ENCODE data around the gene LRRC49. TPM values are rescaled to one million over a fixed set of nuclear protein-coding genes. Genes with fewer than 3 reads are reported as not detected.

Gene LRRC49
- total RNA-seq, 1 donor: 18.1 TPM

- no peaks in the 10 kb centered on the region for H3K36me3 ChIP-seq (ENCODE audit: insufficient read depth, low read length)
These were observed 177.1 kb downstream of the LRRC49 start for GRCh38 chr15:71069693-71070092.

GRCh38 chr15:71071529-71071928 lies 178.9 kb downstream of the LRRC49 start:
- DNase-seq (ENCODE audit: insufficient read length, low spot score, missing footprints): no peak
- Histone ChIP-seq H3K9me3 (ENCODE audit: low read depth, low read length) (no peaks in the 10 kb centered on the region), H3K4me1 (ENCODE audit: insufficient read depth, low read length) (peaks cover 13% of the 10 kb centered on the region), H3K27ac (ENCODE audit: low read depth, low read length) (no peak overlapping the region), H3K4me3 (ENCODE audit: insufficient read depth, low read length) (no peak overlapping the region), H3K36me3 (ENCODE audit: insufficient read depth, low read length) (no peaks in the 10 kb centered on the region), H3K79me2 (ENCODE audit: insufficient read depth, low read length) (no peaks in the 10 kb centered on the region), H2AFZ (ENCODE audit: low read length) (no peak overlapping the region), H3K27me3 (ENCODE audit: insufficient read depth, low read length) (no peaks in the 10 kb centered on the region), H4K20me1 (ENCODE audit: insufficient read depth, low read length) (no peaks in the 10 kb centered on the region), H3K4me2 (ENCODE audit: insufficient read depth, low read length) (no peak overlapping the region)
- no peak for TF ChIP-seq CTCF (IDR thresholded peaks at IDR 0.05; ENCODE audit: extremely low read depth, low read depth, low read length)

More at GRCh38 chr15:71069693-71070092, 177.1 kb downstream of the LRRC49 start:
- DNase-seq (ENCODE audit: insufficient read length, low spot score, missing footprints): peak; percentile 56
- Histone ChIP-seq H3K9me3 (ENCODE audit: low read depth, low read length) (no peaks in the 10 kb centered on the region), H3K4me2 (ENCODE audit: insufficient read depth, low read length) (no peak overlapping the region), H3K79me2 (ENCODE audit: insufficient read depth, low read length) (no peaks in the 10 kb centered on the region), H3K4me1 (ENCODE audit: insufficient read depth, low read length) (peaks cover 17% of the 10 kb centered on the region), H3K27ac (ENCODE audit: low read depth, low read length) (peak overlapping the region; percentile 1), H3K4me3 (ENCODE audit: insufficient read depth, low read length) (no peak overlapping the region), H3K27me3 (ENCODE audit: insufficient read depth, low read length) (no peaks in the 10 kb centered on the region), H4K20me1 (ENCODE audit: insufficient read depth, low read length) (no peaks in the 10 kb centered on the region), H2AFZ (ENCODE audit: low read length) (no peak overlapping the region)
- peak; percentile 26 for TF ChIP-seq CTCF (IDR thresholded peaks at IDR 0.05; ENCODE audit: extremely low read depth, low read depth, low read length)

GRCh38 chr15:71072423-71072822 lies 179.8 kb downstream of the LRRC49 start:
- no peak for DNase-seq (ENCODE audit: insufficient read length, low spot score, missing footprints)

More at GRCh38 chr15:71072423-71072822, 179.8 kb downstream of the LRRC49 start:
- H3K4me1 ChIP-seq (ENCODE audit: insufficient read depth, low read length): peaks cover 6% of the 10 kb centered on the region
- no peaks in the 10 kb centered on the region for H3K36me3 ChIP-seq (ENCODE audit: insufficient read depth, low read length)
- TF ChIP-seq CTCF (IDR thresholded peaks at IDR 0.05; ENCODE audit: extremely low read depth, low read depth, low read length): no peak
- no peaks in the 10 kb centered on the region for H3K79me2 ChIP-seq (ENCODE audit: insufficient read depth, low read length)
- no peak overlapping the region for H2AFZ ChIP-seq (ENCODE audit: low read length)
- no peak overlapping the region for H3K4me3 ChIP-seq (ENCODE audit: insufficient read depth, low read length)
- H3K9me3 ChIP-seq (ENCODE audit: low read depth, low read length): no peaks in the 10 kb centered on the region
- H3K4me2 ChIP-seq (ENCODE audit: insufficient read depth, low read length): no peak overlapping the region
- no peaks in the 10 kb centered on the region for H3K27me3 ChIP-seq (ENCODE audit: insufficient read depth, low read length)
- H4K20me1 ChIP-seq (ENCODE audit: insufficient read depth, low read length): no peaks in the 10 kb centered on the region
- no peak overlapping the region for H3K27ac ChIP-seq (ENCODE audit: low read depth, low read length)

Measured in osteoblast (primary cell).